HUES6 (cell line): ENCODE measurements around the gene SYNE2.
"Not testable (repeated sequence)": the region's sequence is repeated elsewhere in the genome, so short reads cannot be mapped to it uniquely, and the experiment has no call there.

Experiments used
- H3K27ac ChIP-seq: 2 replicates; pipeline ENCODE4 v1.7.0; 2013; ENCODE audit warnings: low read depth, mild to moderate bottlenecking, low read length, inconsistent platforms
- H3K27me3 ChIP-seq: 2 replicates; pipeline ENCODE4 v1.6.1; 2013; ENCODE audit warnings: low read length; ENCODE audit not compliant: control insufficient read depth, insufficient read depth
- H3K36me3 ChIP-seq: 2 replicates; pipeline ENCODE4 v1.6.1; 2013; ENCODE audit warnings: low read length; ENCODE audit not compliant: control insufficient read depth, insufficient read depth
- H3K4me1 ChIP-seq: 2 replicates; pipeline ENCODE4 v1.6.1; 2013; ENCODE audit warnings: low read length; ENCODE audit not compliant: control insufficient read depth, insufficient read depth
- H3K4me3 ChIP-seq: 2 replicates; pipeline ENCODE4 v1.5.1; 2013; ENCODE audit warnings: low read depth, low read length
- H3K9ac ChIP-seq: one replicate; pipeline ENCODE4 v1.6.1; 2013; ENCODE audit warnings: mild to moderate bottlenecking, low read length
- H3K9me3 ChIP-seq: 2 replicates; pipeline ENCODE4 v1.6.1; 2013; ENCODE audit warnings: low read depth, low read length; ENCODE audit not compliant: control insufficient read depth, insufficient read depth

The SYNE2 gene

GRCh38 chr14:64012720-64013119 lies 159.9 kb downstream of the SYNE2 start:
- no peak overlapping the region for H3K4me3 ChIP-seq
- H3K36me3 ChIP-seq = peaks cover 20% of the 10 kb centered on the region
- H3K27ac ChIP-seq = no peak overlapping the region
- H3K4me1 ChIP-seq = no peaks in the 10 kb centered on the region
- no peaks in the 10 kb centered on the region for H3K27me3 ChIP-seq
- H3K9me3 ChIP-seq = no peaks in the 10 kb centered on the region
- no peak overlapping the region for H3K9ac ChIP-seq

GRCh38 chr14:64025479-64025878 lies 172.7 kb downstream of the SYNE2 start:
- H3K27ac ChIP-seq = no peak overlapping the region
- no peaks in the 10 kb centered on the region for H3K9me3 ChIP-seq
- H3K27me3 ChIP-seq = no peaks in the 10 kb centered on the region
- H3K4me1 ChIP-seq = no peaks in the 10 kb centered on the region
- H3K36me3 ChIP-seq = peaks cover 77% of the 10 kb centered on the region
- no peak overlapping the region for H3K9ac ChIP-seq
- H3K4me3 ChIP-seq = no peak overlapping the region

GRCh38 chr14:64026600-64026999 lies 173.8 kb downstream of the SYNE2 start:
- Histone ChIP-seq H3K36me3 (peaks cover 78% of the 10 kb centered on the region), H3K9ac (no peak overlapping the region), H3K27ac (no peak overlapping the region), H3K4me1 (no peaks in the 10 kb centered on the region), H3K9me3 (no peaks in the 10 kb centered on the region), H3K27me3 (no peaks in the 10 kb centered on the region), H3K4me3 (no peak overlapping the region)

- H3K27me3 ChIP-seq = no peaks in the 10 kb centered on the region
- H3K36me3 ChIP-seq = peaks cover 29% of the 10 kb centered on the region
- no peaks in the 10 kb centered on the region for H3K4me1 ChIP-seq
- H3K9ac ChIP-seq = no peak overlapping the region
- peaks cover 9% of the 10 kb centered on the region; the same call in 1 of the 2 replicates for H3K9me3 ChIP-seq
- no peak overlapping the region for H3K27ac ChIP-seq
- no peak overlapping the region for H3K4me3 ChIP-seq
Observed at GRCh38 chr14:64035143-64035542, 182.3 kb downstream of the SYNE2 start.

- H3K27me3 ChIP-seq, H3K4me3 ChIP-seq, H3K27ac ChIP-seq, H3K9ac ChIP-seq, H3K4me1 ChIP-seq: not testable (repeated sequence)
- Histone ChIP-seq H3K36me3 (peaks cover 11% of the 10 kb centered on the region), H3K9me3 (peaks cover 13% of the 10 kb centered on the region; the same call in 1 of the 2 replicates)
Observed at GRCh38 chr14:64037869-64038745, 185.3 kb downstream of the SYNE2 start.

- H3K9me3 ChIP-seq = peaks cover 13% of the 10 kb centered on the region
- no peak overlapping the region for H3K27ac ChIP-seq
- peaks cover 11% of the 10 kb centered on the region for H3K36me3 ChIP-seq
- H3K4me1 ChIP-seq = no peaks in the 10 kb centered on the region
- H3K27me3 ChIP-seq = no peaks in the 10 kb centered on the region
- H3K4me3 ChIP-seq = no peak overlapping the region
- no peak overlapping the region for H3K9ac ChIP-seq
Observed at GRCh38 chr14:64038841-64039542, 186.2 kb downstream of the SYNE2 start.

- Histone ChIP-seq H3K9me3 (peaks cover 13% of the 10 kb centered on the region), H3K9ac (no peak overlapping the region), H3K4me1 (no peaks in the 10 kb centered on the region), H3K4me3 (no peak overlapping the region), H3K27me3 (no peaks in the 10 kb centered on the region), H3K27ac (no peak overlapping the region), H3K36me3 (peaks cover 11% of the 10 kb centered on the region)
Observed at GRCh38 chr14:64040044-64040443, 187.2 kb downstream of the SYNE2 start.

GRCh38 chr14:64043296-64043695 lies 190.5 kb downstream of the SYNE2 start:
- Histone ChIP-seq H3K9me3 (peaks cover 11% of the 10 kb centered on the region), H3K36me3 (peaks cover 14% of the 10 kb centered on the region)
- H3K27me3 ChIP-seq, H3K27ac ChIP-seq, H3K4me3 ChIP-seq, H3K4me1 ChIP-seq, H3K9ac ChIP-seq: not testable (repeated sequence)

- H3K4me1 ChIP-seq = no peaks in the 10 kb centered on the region
- H3K9me3 ChIP-seq = peaks cover 4% of the 10 kb centered on the region
- H3K27ac ChIP-seq = no peak overlapping the region
- H3K4me3 ChIP-seq = no peak overlapping the region
- no peak overlapping the region for H3K9ac ChIP-seq
- no peaks in the 10 kb centered on the region for H3K27me3 ChIP-seq
- peaks cover 13% of the 10 kb centered on the region; the same call in 1 of the 2 replicates for H3K36me3 ChIP-seq
Observed at GRCh38 chr14:64045091-64045490, 192.3 kb downstream of the SYNE2 start.

- H3K4me1 ChIP-seq = peaks cover 5% of the 10 kb centered on the region; the same call in 1 of the 2 replicates
- H3K36me3 ChIP-seq = peaks cover 30% of the 10 kb centered on the region
- no peaks in the 10 kb centered on the region for H3K27me3 ChIP-seq
- no peak overlapping the region for H3K9ac ChIP-seq
- H3K4me3 ChIP-seq = no peak overlapping the region
- no peaks in the 10 kb centered on the region for H3K9me3 ChIP-seq
- no peak overlapping the region for H3K27ac ChIP-seq
Observed at GRCh38 chr14:64049616-64050381, 197.0 kb downstream of the SYNE2 start.
